SH-SY5Y (cell line): ENCODE measurements around the gene HS6ST3.

Experiments used
- GATA2 ChIP-seq: IDR thresholded peaks from 2 replicates; pipeline ENCODE4 v1.6.1; 2011; ENCODE audit warnings: mild to moderate bottlenecking, low read depth, low read length
- GATA3 ChIP-seq: IDR thresholded peaks from 2 replicates; pipeline ENCODE4 v1.6.1; 2011; ENCODE audit warnings: low read depth, mild to moderate bottlenecking, low read length, moderate library complexity

DNA sequence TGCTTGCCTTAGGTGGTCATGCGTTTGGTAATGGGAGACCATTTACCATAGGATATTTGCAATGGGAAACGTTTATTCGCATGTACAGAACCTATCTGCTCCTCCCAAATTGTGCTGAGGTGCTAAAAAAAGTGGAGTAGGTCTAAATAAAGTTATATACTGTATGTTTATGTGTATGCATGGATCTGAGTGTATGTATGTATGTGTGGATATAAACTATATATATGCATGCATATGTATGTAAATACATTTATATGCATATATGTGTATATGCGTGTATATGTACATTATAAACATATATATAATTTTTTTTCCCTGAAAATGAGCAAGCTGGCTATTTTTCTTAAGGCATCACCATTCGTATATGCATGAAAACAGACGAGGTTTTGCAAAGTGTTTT, 95.9 kb downstream of the HS6ST3 start:
- TF ChIP-seq GATA2 (no peak), GATA3 (no peak)
